Prostate gland (tissue), 2 donors: ENCODE data around the gene CNOT9.

Experiments
- POLR2A ChIP-seq: fragments of 450-650 bp; IDR thresholded peaks from one replicate; pipeline ENCODE4 v1.6.1; 2016; ENCODE audit warnings: antibody characterized with exemption, mild to moderate bottlenecking
- POLR2AphosphoS5 ChIP-seq: sonication (generic); formaldehyde crosslinking; IDR thresholded peaks from one replicate; pipeline ENCODE4 v1.6.1; 2017; ENCODE audit warnings: antibody characterized with exemption
- TF ChIP-seq, protein P1 (sequence below), 4 experiments: fragments of 200-600 bp in 2 of 4; fragments of 450-650 bp in 2 of 4; sonication (generic) in 2 of 4; IDR thresholded peaks; 1 replicate in 3 of 4; 2 replicates in 1 of 4; pipeline ENCODE4 v1.5.1; 2016 to 2019; ENCODE audit warnings: antibody characterized with exemption in 4 of 4, mild to moderate bottlenecking in 2 of 4, moderate library complexity in 2 of 4

DNA sequence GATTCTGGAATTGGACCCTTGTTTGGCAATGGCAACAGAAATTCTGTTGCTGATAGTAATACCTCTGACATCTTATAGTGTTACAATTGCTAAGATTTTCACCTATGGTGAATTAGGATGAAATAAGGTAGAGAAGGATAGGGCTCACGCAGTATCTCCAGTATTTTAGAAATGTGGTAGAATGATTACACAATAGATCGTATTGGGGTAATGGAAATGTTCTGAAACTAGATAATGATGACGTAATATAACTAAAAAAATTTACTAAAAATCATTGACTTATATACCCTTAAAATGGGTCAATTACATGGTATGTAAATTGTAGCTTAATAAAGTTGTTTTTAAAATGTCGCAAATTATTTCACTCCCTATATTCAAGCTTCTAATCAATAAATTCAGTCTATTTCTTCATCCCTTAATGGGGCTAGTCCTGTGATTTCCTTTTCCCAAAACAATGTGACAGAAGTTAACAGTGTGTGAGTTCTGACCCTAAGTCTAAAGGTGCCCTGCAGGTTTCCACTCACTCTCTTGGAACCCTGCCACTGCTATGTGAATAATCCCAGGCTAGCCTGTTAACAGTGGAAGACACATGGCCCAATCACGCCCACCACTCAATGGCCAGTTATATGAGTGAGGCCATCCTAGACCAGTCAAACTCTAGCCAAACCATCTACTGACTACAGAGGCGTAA is 31.7 kb upstream of the CNOT9 start:
- TF ChIP-seq, protein P1, sequence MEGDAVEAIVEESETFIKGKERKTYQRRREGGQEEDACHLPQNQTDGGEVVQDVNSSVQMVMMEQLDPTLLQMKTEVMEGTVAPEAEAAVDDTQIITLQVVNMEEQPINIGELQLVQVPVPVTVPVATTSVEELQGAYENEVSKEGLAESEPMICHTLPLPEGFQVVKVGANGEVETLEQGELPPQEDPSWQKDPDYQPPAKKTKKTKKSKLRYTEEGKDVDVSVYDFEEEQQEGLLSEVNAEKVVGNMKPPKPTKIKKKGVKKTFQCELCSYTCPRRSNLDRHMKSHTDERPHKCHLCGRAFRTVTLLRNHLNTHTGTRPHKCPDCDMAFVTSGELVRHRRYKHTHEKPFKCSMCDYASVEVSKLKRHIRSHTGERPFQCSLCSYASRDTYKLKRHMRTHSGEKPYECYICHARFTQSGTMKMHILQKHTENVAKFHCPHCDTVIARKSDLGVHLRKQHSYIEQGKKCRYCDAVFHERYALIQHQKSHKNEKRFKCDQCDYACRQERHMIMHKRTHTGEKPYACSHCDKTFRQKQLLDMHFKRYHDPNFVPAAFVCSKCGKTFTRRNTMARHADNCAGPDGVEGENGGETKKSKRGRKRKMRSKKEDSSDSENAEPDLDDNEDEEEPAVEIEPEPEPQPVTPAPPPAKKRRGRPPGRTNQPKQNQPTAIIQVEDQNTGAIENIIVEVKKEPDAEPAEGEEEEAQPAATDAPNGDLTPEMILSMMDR (IDR thresholded peaks at IDR 0.05) = no peak
- TF ChIP-seq POLR2AphosphoS5 (no peak), POLR2A (no peak)
